Neuronal stem cell (in vitro differentiated cells): ENCODE results near the gene BCKDHB.

Experiments
- DNase-seq: peaks from one replicate; pipeline ENCODE4 v3.0.0-alpha.2; 2013; ENCODE audit warnings: low spot score
- H2AFZ ChIP-seq: one replicate; pipeline ENCODE4 v1.6.1; 2013; ENCODE audit warnings: mild to moderate bottlenecking, low read length, inconsistent platforms
- H2AK5ac ChIP-seq: 2 replicates; pipeline ENCODE4 v1.6.1; 2013; ENCODE audit warnings: low read depth, mild to moderate bottlenecking, inconsistent platforms, low read length, moderate library complexity, mixed read lengths
- H2BK120ac ChIP-seq: 2 replicates; pipeline ENCODE4 v1.6.1; 2013; ENCODE audit warnings: low read depth, mild to moderate bottlenecking, inconsistent platforms, low read length, moderate library complexity, mixed read lengths
- H2BK12ac ChIP-seq: one replicate; pipeline ENCODE4 v1.6.1; 2013; ENCODE audit warnings: low read length, inconsistent platforms
- H2BK15ac ChIP-seq: 2 replicates; pipeline ENCODE4 v1.6.1; 2013; ENCODE audit warnings: mild to moderate bottlenecking, low read length, inconsistent platforms, mixed read lengths
- H2BK5ac ChIP-seq: one replicate; pipeline ENCODE4 v1.6.1; 2013; ENCODE audit warnings: inconsistent platforms, mild to moderate bottlenecking, low read length, moderate library complexity
- H3K14ac ChIP-seq: one replicate; pipeline ENCODE4 v1.6.1; 2013; ENCODE audit warnings: low read length, inconsistent platforms
- H3K18ac ChIP-seq: 2 replicates; pipeline ENCODE4 v1.6.1; 2013; ENCODE audit warnings: low read length, inconsistent platforms
- H3K23ac ChIP-seq: 2 replicates; pipeline ENCODE4 v1.6.1; 2013; ENCODE audit warnings: low read depth, mild to moderate bottlenecking, mixed read lengths, low read length, inconsistent platforms; ENCODE audit not compliant: poor library complexity
- H3K27ac ChIP-seq: replicated peaks from 3 replicates; pipeline ENCODE4 v1.5.1; 2013; ENCODE audit warnings: low read length, inconsistent platforms
- H3K27me3 ChIP-seq, 3 experiments: 2 replicates each; pipeline ENCODE4 v1.6.1; 2013; ENCODE audit warnings: low read length in 3 of 3, mild to moderate bottlenecking in 2 of 3, inconsistent platforms in 1 of 3, low read depth in 1 of 3, mixed read lengths in 1 of 3, moderate library complexity in 1 of 3; ENCODE audit not compliant: control insufficient read depth in 3 of 3, insufficient read depth in 3 of 3
- H3K36me3 ChIP-seq, 2 donors: replicated peaks in 1 of 2; 2 replicates each; pipeline ENCODE4 v1.6.1; 2013; ENCODE audit warnings: low read length in 2 of 2; ENCODE audit not compliant: control insufficient read depth in 2 of 2, insufficient read depth in 2 of 2
- H3K4ac ChIP-seq: 2 replicates; pipeline ENCODE4 v1.6.1; 2013; ENCODE audit warnings: inconsistent platforms, mild to moderate bottlenecking, low read length, moderate library complexity
- H3K4me1 ChIP-seq, 2 donors: 1 replicate in 1 of 2; 2 replicates in 1 of 2; pipeline ENCODE4 v1.6.1; 2013; ENCODE audit warnings: low read length in 2 of 2, low read depth in 1 of 2; ENCODE audit not compliant: control insufficient read depth in 2 of 2, insufficient read depth in 1 of 2
- H3K4me2 ChIP-seq: one replicate; pipeline ENCODE4 v1.6.1; 2013; ENCODE audit warnings: mild to moderate bottlenecking, low read length, inconsistent platforms; ENCODE audit not compliant: insufficient read depth, poor library complexity, severe bottlenecking
- H3K4me3 ChIP-seq, 2 donors: 2 replicates each; pipeline ENCODE4 v1.5.1; 2013; ENCODE audit warnings: low read length in 2 of 2, mild to moderate bottlenecking in 2 of 2, inconsistent platforms in 1 of 2, moderate library complexity in 1 of 2
- H3K79me1 ChIP-seq: one replicate; pipeline ENCODE4 v1.6.1; 2013; ENCODE audit warnings: low read depth, mild to moderate bottlenecking, inconsistent platforms, low read length, moderate library complexity
- H3K9ac ChIP-seq: one replicate; pipeline ENCODE4 v1.6.1; 2013; ENCODE audit warnings: mild to moderate bottlenecking, low read depth, low read length, inconsistent platforms; ENCODE audit not compliant: poor library complexity
- H3K9me3 ChIP-seq, 2 donors: replicated peaks in 1 of 2; 2 replicates each; pipeline versions ENCODE3 to v1.6.1; 2013; ENCODE audit warnings: low read length in 2 of 2, mild to moderate bottlenecking in 2 of 2, inconsistent platforms in 1 of 2, low read depth in 1 of 2, mixed read lengths in 1 of 2, moderate library complexity in 1 of 2; ENCODE audit not compliant: control insufficient read depth in 2 of 2, insufficient read depth in 1 of 2
- H4K8ac ChIP-seq: one replicate; pipeline ENCODE4 v1.6.1; 2013; ENCODE audit warnings: low read depth, mild to moderate bottlenecking, inconsistent platforms, low read length, moderate library complexity
- H4K91ac ChIP-seq: one replicate; pipeline ENCODE4 v1.6.1; 2013; ENCODE audit warnings: low read length, low read depth, mild to moderate bottlenecking, inconsistent platforms; ENCODE audit not compliant: poor library complexity
- WGBS, 2 donors: extraction: QIAGEN DNeasy Blood & Tissue Kit; methylation state at CpG; one replicate each; pipeline ENCODE4 v1.1.7; 2013; ENCODE audit warnings: missing lambda C conversion rate in 2 of 2, mixed read lengths in 1 of 2; ENCODE audit not compliant: insufficient read length in 2 of 2, insufficient replicate concordance in 1 of 2; ENCODE audit errors: extremely low coverage in 2 of 2; 5-methylcytosine and 5-hydroxymethylcytosine counted together

Gene BCKDHB

DNA sequence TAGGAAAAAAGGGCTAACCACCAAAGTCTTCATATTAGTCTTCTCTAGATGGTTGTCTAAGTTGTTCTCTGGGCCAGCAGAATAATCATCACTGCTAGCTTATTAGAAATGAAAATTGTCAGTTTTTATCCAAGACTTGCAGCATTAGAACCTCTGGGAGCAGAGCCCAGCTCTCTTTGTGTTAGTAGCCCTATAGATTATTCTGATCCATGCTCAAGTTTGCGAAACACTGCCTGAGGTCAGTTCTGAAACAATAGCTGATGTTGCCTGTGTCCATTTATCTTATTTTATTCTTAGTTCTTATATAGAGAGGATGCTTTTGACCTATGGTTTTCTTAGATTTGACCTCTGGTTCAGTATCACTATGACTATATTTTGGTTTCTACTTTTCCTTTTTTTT lies 66.9 kb downstream of the BCKDHB start:
- H4K91ac ChIP-seq, result no peak overlapping the region
- H3K14ac ChIP-seq, result no peak overlapping the region
- H3K4me1 ChIP-seq, result no peaks in the 10 kb centered on the region
- H2BK12ac ChIP-seq, result no peak overlapping the region
- H2BK5ac ChIP-seq, result no peak overlapping the region
- no peak overlapping the region for H2AFZ ChIP-seq
- no CpG with 5 or more reads among the region's 1 CpG for WGBS, 2 donors
- H3K18ac ChIP-seq, result no peak overlapping the region
- no peak for DNase-seq
- H2AK5ac ChIP-seq, result no peak overlapping the region
- no peaks in the 10 kb centered on the region for H3K9me3 ChIP-seq
- H3K4me3 ChIP-seq, result no peak overlapping the region
- no peak overlapping the region for H3K23ac ChIP-seq
- H3K27ac ChIP-seq, result no peak overlapping the region
- peaks cover 2 to 12% of the 10 kb centered on the region in 2 donors for H3K36me3 ChIP-seq
- no peak overlapping the region for H3K9ac ChIP-seq
- H3K4me2 ChIP-seq, result no peak overlapping the region
- no peak overlapping the region for H2BK120ac ChIP-seq
- H3K27me3 ChIP-seq, result no peaks in the 10 kb centered on the region
- H3K79me1 ChIP-seq, result no peaks in the 10 kb centered on the region
- no peak overlapping the region for H2BK15ac ChIP-seq
- no peak overlapping the region for H4K8ac ChIP-seq
- H3K4ac ChIP-seq, result no peak overlapping the region

DNA sequence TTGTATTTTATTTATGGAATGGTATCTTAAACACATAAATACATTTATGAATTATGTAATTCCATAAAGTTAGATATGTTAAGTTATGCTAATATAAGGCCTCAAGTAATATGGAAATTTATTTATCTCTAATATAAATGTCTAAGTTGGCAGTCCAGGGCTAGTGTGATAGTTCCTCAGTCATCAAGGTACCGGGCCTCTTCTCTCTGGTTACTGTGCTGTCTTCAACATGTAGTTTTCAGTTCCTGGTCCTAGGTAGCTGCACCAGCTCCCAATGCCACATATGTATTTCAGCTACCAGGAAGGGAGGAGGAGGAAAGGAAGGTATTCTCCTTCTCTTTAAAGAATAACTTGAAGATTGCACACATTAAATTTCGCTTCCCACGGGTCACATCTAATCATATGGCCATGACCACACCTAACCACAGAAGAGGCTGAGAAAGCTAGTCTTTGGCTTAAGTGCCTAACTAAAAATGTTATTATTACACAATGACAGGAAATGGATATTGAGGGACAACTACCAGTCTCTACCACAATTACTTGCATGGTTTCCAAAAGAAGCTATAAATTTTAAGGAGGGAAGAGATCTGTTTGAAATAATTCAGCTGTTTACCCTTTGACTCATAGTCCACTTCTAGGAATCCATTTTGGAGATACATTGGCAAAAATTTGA lies 68.6 kb downstream of the BCKDHB start:
- H2BK15ac ChIP-seq, result no peak overlapping the region
- no peak overlapping the region for H2AK5ac ChIP-seq
- no peak overlapping the region for H3K27ac ChIP-seq
- peaks cover 2 to 8% of the 10 kb centered on the region in 2 donors for H3K36me3 ChIP-seq
- no peak overlapping the region for H3K4ac ChIP-seq
- no peak overlapping the region for H2AFZ ChIP-seq
- H3K18ac ChIP-seq, result no peak overlapping the region
- no peak overlapping the region for H3K14ac ChIP-seq
- no CpG with 5 or more reads among the region's 3 CpGs for WGBS, 2 donors
- H3K9me3 ChIP-seq, result no peaks in the 10 kb centered on the region
- no peak overlapping the region for H2BK5ac ChIP-seq
- no peak overlapping the region for H3K4me3 ChIP-seq
- no peak overlapping the region for H2BK12ac ChIP-seq
- H3K27me3 ChIP-seq, result no peaks in the 10 kb centered on the region
- no peak overlapping the region for H3K9ac ChIP-seq
- H3K4me1 ChIP-seq, result no peaks in the 10 kb centered on the region
- H2BK120ac ChIP-seq, result no peak overlapping the region
- H3K4me2 ChIP-seq, result no peak overlapping the region
- H4K91ac ChIP-seq, result no peak overlapping the region
- DNase-seq, result no peak
- no peak overlapping the region for H4K8ac ChIP-seq
- H3K79me1 ChIP-seq, result no peaks in the 10 kb centered on the region
- H3K23ac ChIP-seq, result no peak overlapping the region

DNA sequence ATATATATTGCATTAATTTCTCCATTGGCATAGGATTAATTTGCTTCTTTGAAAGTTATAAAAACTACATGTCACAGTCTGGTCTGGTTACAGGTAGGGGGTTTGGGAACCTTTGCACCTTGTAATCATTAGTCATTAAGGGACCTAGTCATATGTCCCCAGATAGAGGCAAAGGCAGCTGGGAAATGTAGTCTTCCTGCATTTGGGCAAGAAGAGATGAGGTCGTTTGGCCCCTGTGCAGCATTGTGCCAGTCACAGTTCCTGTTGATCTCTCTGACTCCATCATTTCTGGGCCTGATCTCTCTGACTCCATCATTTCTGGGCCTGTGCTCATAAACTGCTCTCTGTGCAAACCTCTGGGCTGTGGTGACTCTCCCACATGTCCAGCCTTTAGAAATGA lies 73.2 kb downstream of the BCKDHB start:
- no peak overlapping the region for H2AK5ac ChIP-seq
- WGBS, 2 donors, result no CpG with 5 or more reads among the region's 1 CpG
- H2BK120ac ChIP-seq, result no peak overlapping the region
- DNase-seq, result no peak
- no peak overlapping the region for H3K9ac ChIP-seq
- no peak overlapping the region for H3K4ac ChIP-seq
- H3K18ac ChIP-seq, result no peak overlapping the region
- no peak overlapping the region for H4K91ac ChIP-seq
- no peak overlapping the region for H3K4me2 ChIP-seq
- no peak overlapping the region for H3K4me3 ChIP-seq
- H4K8ac ChIP-seq, result no peak overlapping the region
- no peak overlapping the region for H2AFZ ChIP-seq
- no peaks in the 10 kb centered on the region for H3K36me3 ChIP-seq
- no peak overlapping the region for H2BK15ac ChIP-seq
- no peak overlapping the region for H3K14ac ChIP-seq
- H3K27ac ChIP-seq, result no peak overlapping the region
- H3K79me1 ChIP-seq, result no peaks in the 10 kb centered on the region
- H3K4me1 ChIP-seq, result no peaks in the 10 kb centered on the region
- H3K27me3 ChIP-seq, result no peaks in the 10 kb centered on the region
- H3K23ac ChIP-seq, result no peak overlapping the region
- H2BK5ac ChIP-seq, result no peak overlapping the region
- H3K9me3 ChIP-seq, result no peaks in the 10 kb centered on the region
- no peak overlapping the region for H2BK12ac ChIP-seq

DNA sequence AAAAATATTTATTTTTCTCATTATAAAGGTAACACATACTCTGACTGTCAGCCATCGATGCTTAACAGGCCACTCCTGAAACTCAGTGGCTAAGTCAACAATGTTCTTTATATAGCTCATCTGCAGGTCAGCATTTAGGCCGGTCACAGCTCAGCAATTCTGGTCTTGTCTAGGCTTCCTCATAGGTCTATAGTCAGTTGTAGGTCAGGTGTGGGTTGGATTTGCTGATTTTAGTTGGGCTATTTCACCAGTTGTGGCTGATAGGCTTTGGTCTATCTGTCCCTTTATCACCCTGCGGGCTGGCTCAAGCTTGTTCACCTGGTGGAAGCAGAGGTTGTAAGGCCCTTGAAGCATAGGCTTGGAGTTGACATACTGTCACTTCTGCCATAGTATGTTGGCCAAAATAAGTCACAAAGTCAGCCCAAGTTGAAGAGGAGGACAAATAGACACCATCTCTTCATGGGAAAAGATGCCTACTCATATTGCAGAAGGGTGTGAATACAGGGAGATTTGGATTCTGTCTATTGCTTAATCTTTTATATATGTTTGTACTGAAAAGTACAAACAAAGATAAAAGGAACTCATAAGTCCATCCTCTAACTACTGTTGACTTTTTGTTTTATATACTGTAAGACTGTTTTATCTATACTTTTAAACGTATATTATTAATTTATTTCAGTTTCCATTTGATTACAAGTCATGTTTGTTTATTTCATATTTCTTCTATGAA lies 75.0 kb downstream of the BCKDHB start:
- Histone ChIP-seq H4K8ac (no peak overlapping the region), H3K23ac (no peak overlapping the region), H2BK120ac (no peak overlapping the region), H3K27ac (no peak overlapping the region), H2BK15ac (no peak overlapping the region), H2AFZ (no peak overlapping the region), H3K14ac (no peak overlapping the region), H3K4me3 (no peak overlapping the region), H2AK5ac (no peak overlapping the region), H3K4ac (no peak overlapping the region), H3K4me2 (no peak overlapping the region), H2BK5ac (no peak overlapping the region), H2BK12ac (no peak overlapping the region), H3K36me3 (no peaks in the 10 kb centered on the region), H3K9ac (no peak overlapping the region), H3K79me1 (no peaks in the 10 kb centered on the region), H3K4me1 (no peaks in the 10 kb centered on the region), H3K18ac (no peak overlapping the region), H4K91ac (no peak overlapping the region), H3K9me3 (no peaks in the 10 kb centered on the region), H3K27me3 (no peaks in the 10 kb centered on the region)
- no CpG with 5 or more reads among the region's 4 CpGs for WGBS, 2 donors
- no peak for DNase-seq
